Upper lobe of left lung (tissue), 4 donors: ENCODE results near the gene ZNF423.

ENCODE experiments used
- CTCF ChIP-seq, 6 experiments: fragments of 450-650 bp in 4 of 6; fragments of 200-600 bp in 2 of 6; sonication (generic) in 2 of 6; IDR thresholded peaks; one replicate each; pipeline ENCODE4 v1.5.1; 2016 to 2019; ENCODE audit warnings: antibody characterized with exemption in 6 of 6
- EP300 ChIP-seq, 4 donors: sonication (generic); formaldehyde crosslinking; IDR thresholded peaks; one replicate each; pipeline ENCODE4 v1.5.1; 2017; ENCODE audit warnings: antibody characterized with exemption in 4 of 4, control low read depth in 2 of 4
- POLR2A ChIP-seq, 4 donors: fragments of 450-650 bp; IDR thresholded peaks; one replicate each; pipeline ENCODE4 v1.5.1; 2016 to 2017; ENCODE audit warnings: antibody characterized with exemption in 4 of 4, mild to moderate bottlenecking in 2 of 4

- TF ChIP-seq CTCF (IDR thresholded peaks at IDR 0.05) (no peak), POLR2A (IDR thresholded peaks at IDR 0.05) (no peak), EP300 (IDR thresholded peaks at IDR 0.05) (no peak)
Measured at GRCh38 chr16:49628148-49628547, 227.8 kb downstream of the ZNF423 start.
